T-helper 17 cell (primary cell): ENCODE results near the gene CETP. TPM values are rescaled to one million over a fixed set of nuclear protein-coding genes. Genes with fewer than 3 reads are reported as not detected.

Source experiments
- total RNA-seq, 4 donors: library from RNA in 2 of 4; stranded (reverse) in 2 of 4; gene quantifications; one replicate each; pipeline ENCODE4 v1.2.3 and lab custom pipeline; 2022 to 2026

The CETP gene
- total RNA-seq, 2 donors from 2014 or later = 2.3 TPM; not detected in 1

Other genes starting within 250 kb of the CETP start
- 10 to 100 TPM; 59.0 to 59.1 TPM for gene NUP93, start 231.8 kb upstream of the CETP start, total RNA-seq
- not detected for gene SLC12A3, start 96.7 kb upstream of the CETP start, total RNA-seq
- gene HERPUD1, start 29.8 kb upstream of the CETP start, total RNA-seq = 100 to 1,000 TPM; 225 to 255 TPM
- 100 to 1,000 TPM; 381 to 578 TPM for gene NLRC5, start 27.6 kb downstream of the CETP start, total RNA-seq
- gene CPNE2, start 130.6 kb downstream of the CETP start, total RNA-seq = 1 to 10 TPM; 2.4 to 4.4 TPM
- 100 to 1,000 TPM; 109 to 118 TPM for gene PSME3IP1, start 224.1 kb downstream of the CETP start, total RNA-seq
- 10 to 100 TPM; 19.1 to 23.8 TPM for gene RSPRY1, start 224.4 kb downstream of the CETP start, total RNA-seq